ENCODE results near the gene TUBB2B.

DNA sequence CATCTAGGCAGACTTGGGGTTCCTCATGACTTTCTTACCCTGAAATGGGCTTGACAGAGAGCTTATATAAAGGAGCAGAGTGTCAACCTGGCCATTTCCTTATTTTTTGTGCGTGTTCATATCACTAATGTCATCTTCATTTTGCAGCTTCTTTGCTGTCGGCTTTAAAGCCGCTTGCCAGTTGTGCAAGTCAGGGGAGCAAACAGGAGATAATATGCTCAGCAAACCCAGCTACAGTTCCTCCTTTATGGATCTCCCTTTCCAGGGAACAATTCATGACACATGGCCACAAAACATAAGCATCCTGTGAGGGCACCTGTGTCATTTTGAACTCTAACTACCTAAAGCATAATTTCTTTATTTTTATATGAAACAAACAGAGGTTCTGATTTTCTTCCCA lies 6.5 kb upstream of the TUBB2B start:
- TF ChIP-seq CTCF (conservative IDR thresholded peaks at IDR 0.05; ENCODE audit: low read depth, low read length) (no peak), EZH2 (IDR thresholded peaks at IDR 0.05; ENCODE audit: borderline replicate concordance, low read depth, low read length, poor library complexity, severe bottlenecking) (no peak)

All from A673 (cell line).